Left cardiac atrium (tissue), 4 donors: ENCODE results near the gene DENND10. TPM values are rescaled to one million over a fixed set of nuclear protein-coding genes. Genes with fewer than 3 reads are reported as not detected.
"Not testable (repeated sequence)": the region's sequence is repeated elsewhere in the genome, so short reads cannot be mapped to it uniquely, and the experiment has no call there.

ENCODE experiments used
- ATAC-seq, 2 donors: fragments of 200-7000 bp; cut with Tn5 transposase; one replicate each; pipeline ENCODE4 v1.9.1; 2020; ENCODE audit warnings: mild to moderate bottlenecking in 2 of 2, moderate library complexity in 2 of 2
- DNase-seq: peaks from one replicate; pipeline ENCODE4 v3.0.0-alpha.2; 2020
- intact Hi-C, 2 donors: fragments of 100-400 bp; cut with DNase I; formaldehyde crosslinking; loops; one replicate each; pipeline versions ENCODE4 v1.14.1 to v1.15.1; 2022 to 2023
- total RNA-seq, 2 donors: library from RNA; stranded (reverse); fragmentation: NEBNext Ultra II Directional; extraction: Animal tissue kit (Norgen Biotek cat#: 25700); gene quantifications; one replicate each; pipeline ENCODE4 v1.2.1, GENCODE V29; 2021
- donor health status: DM: no; HTN: yes; CAD: no.
- donor health status: DM: no; HTN: yes; CAD: no; lungs with severe emphysema.
- donor health status: DM: yes; HTN: yes; CAD: no.
- donor health status: Dilated cardiomyopathy.

DENND10 gene
- total RNA-seq, 2 donors from 2014 or later, result 22.6 to 25.4 TPM

- DNase-seq (no peak), ATAC-seq (no peak)
- intact Hi-C loops, result no loop called here
Observed at GRCh38 chr10:119120875-119121274, 17.0 kb downstream of the DENND10 start.

DNA sequence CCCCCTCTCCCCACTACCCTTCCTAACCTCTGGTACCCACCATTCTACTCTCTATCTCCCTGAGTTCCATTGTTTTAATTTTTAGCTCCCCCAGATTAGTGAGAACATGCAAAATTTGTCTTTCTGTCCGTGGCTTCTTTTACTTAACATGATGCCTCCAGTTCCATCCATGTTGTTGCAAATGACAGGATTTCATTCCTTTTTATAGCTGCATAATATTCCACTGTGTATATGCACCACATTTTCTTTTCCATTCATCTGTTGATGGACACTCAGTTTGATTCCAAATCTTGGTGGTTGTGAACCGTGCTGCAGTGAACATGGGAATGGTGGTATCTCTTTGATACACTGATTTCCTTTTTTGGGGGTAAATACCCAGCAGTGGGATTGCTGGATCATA is 22.0 kb downstream of the DENND10 start:
- intact Hi-C loops, result no loop called here
- no peak for ATAC-seq

GRCh38 chr10:119129721-119130120 is 25.8 kb downstream of the DENND10 start:
- ATAC-seq (no peak), DNase-seq (no peak)
- intact Hi-C loops, result no loop called here

More for the DNA sequence above, 22.0 kb downstream of the DENND10 start:
- no peak for DNase-seq

DNA sequence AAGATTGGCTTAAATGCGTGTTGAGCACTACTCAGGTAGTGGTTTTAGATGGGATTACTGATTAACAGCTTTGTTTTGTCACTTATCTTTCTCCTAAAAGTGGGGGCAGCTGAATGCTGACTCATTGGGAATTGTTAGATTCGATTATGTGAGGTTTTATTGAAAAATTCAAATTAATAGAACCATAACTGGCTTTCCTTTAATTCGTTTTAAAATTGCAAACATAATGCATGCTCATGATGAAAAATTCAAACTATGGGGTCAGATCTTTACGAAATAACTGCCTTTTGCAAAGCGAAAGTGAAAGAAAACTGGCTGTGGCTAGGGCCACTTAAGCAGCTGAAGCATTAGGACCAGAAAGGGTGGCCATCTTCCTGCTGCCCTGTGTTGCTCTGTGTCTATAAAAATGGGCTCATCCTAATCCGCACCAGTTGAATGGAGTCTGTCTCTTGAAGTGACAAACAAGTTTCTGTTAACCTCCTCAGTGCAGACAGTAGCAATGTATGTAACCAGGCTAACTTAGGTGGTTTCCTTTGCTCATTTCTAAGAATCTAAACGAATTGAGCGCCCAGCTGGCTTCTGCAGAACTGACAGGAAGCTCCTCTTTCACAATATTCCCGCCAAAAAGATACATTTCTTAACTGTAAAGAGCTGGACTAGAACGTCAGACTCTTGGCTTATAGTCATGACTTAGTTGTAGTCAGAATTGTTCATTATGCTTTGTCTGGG is 27.8 kb downstream of the DENND10 start:
- DNase-seq (no peak), ATAC-seq (peak; percentile 60 to 63)
- intact Hi-C loops, result no loop called here

DNA sequence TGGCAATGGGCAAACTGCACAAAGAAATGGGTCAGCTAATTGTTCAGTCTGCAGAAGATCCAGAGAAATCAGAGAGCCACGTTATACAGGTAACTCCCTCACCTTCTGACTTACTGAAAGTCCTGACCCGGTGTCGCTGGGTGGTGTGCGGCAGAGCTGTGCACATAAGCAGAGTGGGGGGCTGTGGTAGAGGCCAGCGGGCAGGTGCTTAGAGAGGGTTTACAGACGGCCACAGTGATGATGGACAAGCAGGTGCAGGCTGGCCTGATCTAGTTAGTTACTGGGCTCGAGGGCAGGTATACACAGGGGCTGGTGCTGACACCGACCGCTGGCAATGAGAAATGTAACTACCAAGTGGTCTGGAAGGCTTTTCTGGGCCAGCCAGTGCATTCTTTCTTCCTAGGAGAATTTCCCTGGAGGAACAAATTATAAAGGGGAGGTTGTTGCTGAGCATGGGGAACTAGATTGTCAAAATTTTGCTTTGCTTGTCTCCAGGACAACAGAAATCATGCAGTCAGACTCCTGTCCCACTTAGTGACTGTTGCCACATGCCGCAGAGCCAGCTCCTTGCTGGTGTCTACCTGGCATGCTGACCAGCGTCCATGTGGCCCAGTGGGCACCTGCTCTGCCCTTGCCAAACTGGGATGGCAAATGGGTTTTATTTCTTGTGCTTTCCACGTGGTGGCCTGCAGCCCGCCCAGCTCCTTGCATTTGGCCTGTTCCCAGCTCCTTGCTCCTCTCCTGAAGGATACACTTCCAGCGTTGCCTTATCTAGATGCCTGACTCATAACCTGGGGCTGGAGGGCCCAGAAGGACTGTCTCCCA is 28.8 kb downstream of the DENND10 start:
- intact Hi-C loops, result no loop called here
- DNase-seq (no peak), ATAC-seq (peak in 1 of 2 donors; percentile 32)

DNA sequence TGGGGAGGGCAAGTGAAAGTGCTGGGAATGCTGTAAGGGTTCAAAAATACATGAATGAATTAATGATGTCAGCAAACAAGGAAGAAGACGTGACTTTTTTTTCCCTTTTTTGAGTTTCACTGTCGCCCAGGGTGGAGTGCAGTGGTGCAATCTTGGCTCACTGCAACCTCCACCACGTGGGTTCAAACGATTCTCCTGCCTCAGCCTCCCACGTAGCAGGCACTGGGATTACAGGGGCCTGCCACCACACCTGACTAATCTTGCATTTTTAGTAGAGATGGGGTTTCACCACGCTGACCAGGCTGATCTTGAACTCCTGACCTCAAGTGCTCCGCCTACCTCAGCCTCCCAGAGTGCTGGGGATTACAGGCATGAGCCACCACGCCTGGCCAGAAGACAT is 30.0 kb downstream of the DENND10 start:
- intact Hi-C loops, result no loop called here
- DNase-seq (no peak), ATAC-seq (no peak)

GRCh38 chr10:119135513-119135881 is 31.6 kb downstream of the DENND10 start:
- DNase-seq (no peak), ATAC-seq (peak; percentile 10 to 17)
- intact Hi-C loops, result no loop called here

DNA sequence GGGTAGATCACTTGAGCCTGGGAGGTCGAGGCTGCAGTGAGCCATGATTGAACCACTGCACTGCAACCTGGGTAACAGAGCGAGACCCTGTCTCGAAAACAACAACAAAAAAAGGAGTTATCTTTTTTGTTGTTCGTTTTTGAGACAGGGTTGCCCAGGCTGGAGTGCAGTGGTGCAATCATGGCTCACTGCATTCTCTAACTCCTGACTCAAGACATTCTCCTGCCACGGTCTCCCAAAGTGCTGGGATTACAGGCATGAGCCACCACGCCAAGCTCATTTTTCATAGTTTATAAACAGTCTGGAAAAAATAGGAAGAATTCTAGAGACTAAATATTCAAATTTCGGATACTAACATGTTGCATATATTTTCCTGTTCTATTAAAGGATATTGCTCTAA is 32.2 kb downstream of the DENND10 start:
- DNase-seq (no peak), ATAC-seq (no peak)
- intact Hi-C loops, result no loop called here

- DNase-seq, ATAC-seq, intact Hi-C loops: not testable (repeated sequence)
Observed at GRCh38 chr10:119137878-119138277, 34.0 kb downstream of the DENND10 start.

DNA sequence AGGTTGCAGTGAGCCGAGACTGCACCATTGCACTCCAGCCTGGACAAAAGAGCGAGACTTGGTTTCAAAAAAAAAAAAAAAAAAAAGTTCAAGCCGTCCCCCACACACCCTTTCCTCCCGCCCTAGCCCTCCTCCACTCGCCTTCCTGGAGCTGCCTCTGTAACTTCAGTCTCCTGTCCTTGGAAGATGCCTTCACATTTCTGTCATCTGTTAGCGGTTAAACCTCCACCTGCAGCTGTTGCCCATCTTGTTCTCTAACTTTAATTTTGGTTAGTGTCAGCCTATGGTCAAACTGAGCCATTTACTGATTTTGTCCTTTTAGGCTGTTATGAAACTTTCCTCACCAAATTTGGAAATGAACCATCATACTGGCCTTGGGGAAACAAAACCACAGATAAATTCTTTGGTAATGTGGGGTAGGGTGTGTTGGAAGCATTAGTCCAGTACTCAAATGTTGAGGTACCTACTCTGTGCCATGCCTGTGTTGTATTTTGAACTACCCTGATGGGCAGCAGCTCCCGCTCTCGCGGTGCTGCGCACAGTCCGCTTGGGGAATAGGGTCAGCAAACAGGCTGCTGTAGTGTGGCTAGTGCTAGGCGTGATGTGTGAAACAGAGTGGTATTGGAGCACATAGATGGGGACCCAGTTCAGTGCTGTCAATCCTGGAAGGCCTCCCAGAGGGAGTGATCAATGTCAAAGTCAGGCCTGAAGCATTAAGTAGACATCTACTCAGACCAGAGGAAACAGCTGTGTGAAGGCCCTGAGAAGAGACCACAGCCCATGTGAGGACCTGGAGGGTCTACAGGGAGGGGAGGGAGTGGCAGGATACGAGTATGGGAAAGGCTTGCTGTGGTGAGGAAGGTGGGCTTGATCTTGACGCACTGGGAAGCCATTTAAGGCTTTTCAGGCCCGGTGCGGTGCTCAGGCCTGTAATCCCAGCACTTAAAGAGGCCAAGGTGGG is 34.7 kb downstream of the DENND10 start:
- peak in 1 of 2 donors; percentile 35 for ATAC-seq
- no peak for DNase-seq
- intact Hi-C loops, result no loop called here

DNA sequence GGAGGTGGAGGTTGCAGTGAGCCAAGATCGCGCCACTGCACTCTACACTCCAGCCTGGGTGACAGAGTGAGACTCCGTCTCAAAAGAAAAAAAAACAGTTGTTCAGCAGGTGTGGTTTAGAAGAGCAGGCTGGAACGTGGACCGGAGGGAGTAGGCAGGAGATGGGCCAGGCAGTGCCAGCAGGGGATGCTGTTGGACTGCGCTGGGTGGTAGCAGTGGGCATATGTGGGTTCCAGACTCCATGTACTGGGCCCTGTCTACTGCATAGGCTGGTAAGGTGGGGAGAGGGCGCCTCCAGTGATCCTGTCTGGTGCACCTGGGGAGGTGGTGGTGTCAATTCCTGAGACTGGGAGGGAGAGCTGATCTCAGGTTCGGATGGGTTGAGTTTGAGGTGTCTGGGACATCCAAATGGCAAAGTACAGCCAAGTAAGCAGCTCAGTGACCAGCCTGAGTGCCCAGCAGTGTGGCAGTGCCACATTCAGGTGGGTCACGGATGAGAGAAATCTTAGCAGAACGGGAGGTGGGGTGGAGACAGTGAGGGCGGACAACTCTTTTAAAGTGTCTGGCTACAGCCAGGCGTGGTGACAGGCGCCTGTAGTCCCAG is 35.7 kb downstream of the DENND10 start:
- intact Hi-C loops, result no loop called here
- peak; percentile 40 for DNase-seq
- peak; percentile 61 to 64 for ATAC-seq

- DNase-seq (no peak), ATAC-seq (no peak)
- intact Hi-C loops, result no loop called here
Observed at GRCh38 chr10:119140603-119141245, 36.8 kb downstream of the DENND10 start.

GRCh38 chr10:119143657-119144056 is 39.7 kb downstream of the DENND10 start:
- intact Hi-C loops, result no loop called here
- no peak for ATAC-seq
- DNase-seq, result no peak

DNA sequence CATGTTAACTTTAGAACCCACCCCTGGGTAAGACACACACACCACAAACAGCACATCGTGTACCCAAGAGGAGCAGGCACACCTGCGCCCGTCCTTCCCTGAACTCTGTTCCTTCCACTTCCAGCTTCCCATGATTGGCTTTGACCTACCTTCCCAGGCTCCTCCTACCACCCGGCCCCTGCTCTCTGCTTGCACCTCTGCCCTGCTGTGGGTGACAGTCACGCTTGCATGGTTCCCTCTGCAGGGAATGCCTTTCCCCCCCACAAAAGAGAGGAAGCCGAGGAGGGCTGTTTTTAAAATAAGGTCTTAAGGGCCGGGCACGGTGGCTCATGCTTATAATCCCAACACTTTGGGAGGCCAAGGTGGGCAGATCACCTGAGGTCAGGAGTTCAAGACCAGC is 45.2 kb downstream of the DENND10 start:
- DNase-seq, result no peak
- intact Hi-C loops, result no loop called here

DNA sequence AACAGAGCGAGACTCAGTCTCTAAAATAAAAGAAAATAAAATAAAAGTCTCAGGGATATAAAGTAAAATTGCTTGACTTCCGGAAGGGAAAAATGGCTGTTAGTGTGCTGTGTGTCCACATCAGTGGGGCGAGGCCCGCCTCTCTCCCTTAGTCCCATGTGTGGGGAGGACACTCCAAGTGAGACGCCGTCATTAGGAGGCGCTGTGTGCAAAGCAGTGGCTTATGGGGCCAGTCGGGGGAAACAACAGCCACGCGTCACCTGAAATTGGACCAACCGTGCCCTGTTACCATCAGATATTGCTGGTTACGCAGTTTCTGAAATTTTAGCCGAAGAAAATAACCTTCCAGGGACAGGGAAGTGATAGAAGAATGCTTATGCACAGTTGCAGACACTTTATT is 45.8 kb downstream of the DENND10 start:
- no peak for DNase-seq
- ATAC-seq, result no peak
- intact Hi-C loops, result no loop called here

More for the DNA sequence above, 45.2 kb downstream of the DENND10 start:
- ATAC-seq, result no peak

DNA sequence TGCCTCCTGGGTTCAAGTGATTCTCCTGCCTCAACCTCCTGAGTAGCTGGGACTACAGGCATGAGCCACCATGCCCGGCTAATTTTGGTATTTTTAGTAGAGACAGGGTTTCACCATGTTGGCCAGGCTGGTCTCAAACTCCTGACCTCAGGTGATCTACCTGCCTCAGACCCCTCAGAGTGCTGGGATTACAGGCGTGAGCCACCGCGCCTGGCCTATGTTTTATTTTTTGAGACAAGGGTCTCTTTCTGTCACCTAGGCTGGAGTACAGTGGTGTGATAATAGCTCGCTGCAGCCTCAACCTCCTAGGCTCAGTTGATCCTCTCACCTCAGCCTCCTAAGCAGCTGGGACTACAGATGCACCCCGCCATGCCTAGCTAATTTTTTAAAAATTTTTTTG is 47.7 kb downstream of the DENND10 start:
- intact Hi-C loops, ATAC-seq, DNase-seq: not testable (repeated sequence)

GRCh38 chr10:119153041-119153440 is 49.1 kb downstream of the DENND10 start:
- intact Hi-C loops, result no loop called here
- ATAC-seq (no peak), DNase-seq (no peak)

GRCh38 chr10:119153661-119154060 is 49.7 kb downstream of the DENND10 start:
- no peak for ATAC-seq
- no peak for DNase-seq
- intact Hi-C loops, result no loop called here

- ATAC-seq (no peak), DNase-seq (no peak)
- intact Hi-C loops, result no loop called here
Observed at GRCh38 chr10:119159332-119159731, 55.4 kb downstream of the DENND10 start.
